Caco-2 (cell line): Measurements from ENCODE around the gene MT3. TPM values are rescaled to one million over a fixed set of nuclear protein-coding genes. Genes with fewer than 3 reads are reported as not detected.
A peak's percentile ranks its signal among the peaks of the same experiment; 100 is the strongest.

ENCODE experiments used
- BruUV-seq: library from RNA; stranded (reverse); fragments of 400-500 nt; replicated peaks from 2 replicates; lab custom pipeline; 2021; lab: Mats Ljungman, UMichigan
- CTCF ChIA-PET: fragments of 300-600 bp; sonication (Branson Sonifier 250); formaldehyde crosslinking; loops from one replicate; lab custom pipeline; 2022; ENCODE audit warnings: antibody characterized with exemption; lab: Charles Lee
- POLR2A ChIA-PET: fragments of 300-600 bp; sonication (Branson Sonifier 250); formaldehyde crosslinking; loops from one replicate; lab custom pipeline; 2022; ENCODE audit warnings: antibody characterized with exemption; lab: Charles Lee
- DNase-seq, 2 experiments: peaks; one replicate each; pipeline versions ENCODE4 v3.0.0 to v3.0.0-alpha.2; 2020 to 2022
- H3K27me3 ChIP-seq: replicated peaks from 2 replicates; pipeline ENCODE4 v1.6.0; 2011; ENCODE audit warnings: low read length; ENCODE audit not compliant: control insufficient read depth, insufficient read depth
- H3K36me3 ChIP-seq: 2 replicates; pipeline ENCODE4 v1.5.1; 2011; ENCODE audit warnings: low read length; ENCODE audit not compliant: control insufficient read depth, insufficient read depth
- H3K4me1 ChIP-seq: fragments of 250-450 bp; sonication (Bioruptor Pico); 2 replicates; pipeline ENCODE4 v1.5.1; 2020; ENCODE audit warnings: mild to moderate bottlenecking
- H3K4me3 ChIP-seq: 2 replicates; pipeline ENCODE4 v1.5.1; 2011; ENCODE audit warnings: low read depth, mild to moderate bottlenecking, control low read depth, low read length
- H3K9me3 ChIP-seq: fragments of 250-450 bp; sonication (Bioruptor Pico); 2 replicates; pipeline ENCODE4 v1.5.1; 2020; ENCODE audit warnings: mild to moderate bottlenecking, moderate library complexity
- H3K27ac Mint-ChIP-seq: one replicate; pipeline ENCODE4 v1.8.0; 2022; ENCODE audit warnings: mixed read lengths; ENCODE audit not compliant: unreplicated experiment
- H3K27me3 Mint-ChIP-seq: one replicate; pipeline ENCODE4 v1.8.0; 2022; ENCODE audit warnings: mixed read lengths; ENCODE audit not compliant: insufficient read depth, unreplicated experiment
- H3K36me3 Mint-ChIP-seq: one replicate; pipeline ENCODE4 v1.8.0; 2022; ENCODE audit warnings: mild to moderate bottlenecking, mixed read lengths; ENCODE audit not compliant: insufficient read depth, unreplicated experiment
- H3K4me1 Mint-ChIP-seq: one replicate; pipeline ENCODE4 v1.8.0; 2022; ENCODE audit warnings: low read depth, mixed read lengths; ENCODE audit not compliant: unreplicated experiment
- H3K4me3 Mint-ChIP-seq: one replicate; pipeline ENCODE4 v1.8.0; 2022; ENCODE audit warnings: mild to moderate bottlenecking, moderate library complexity, mixed read lengths; ENCODE audit not compliant: unreplicated experiment
- H3K9me3 Mint-ChIP-seq: one replicate; pipeline ENCODE4 v1.8.0; 2022; ENCODE audit warnings: mixed read lengths; ENCODE audit not compliant: unreplicated experiment
- intact Hi-C: fragments of 100-400 bp; cut with micrococcal nuclease; formaldehyde crosslinking; loops from one replicate; pipeline ENCODE4 v1.10.0; 2022; ENCODE audit not compliant: unreplicated experiment
- total RNA-seq: library from RNA; stranded (reverse); gene quantifications from 2 replicates; pipeline ENCODE4 v1.2.3, GENCODE V29; 2022
- TF ChIP-seq, protein P1 (sequence below), 2 experiments: fragments of 200-600 bp in 1 of 2; IDR thresholded peaks; 1 replicate in 1 of 2; 2 replicates in 1 of 2; pipeline versions ENCODE4 v1.5.1 to v1.8.0; 2011 to 2022; ENCODE audit warnings: antibody characterized with exemption in 1 of 2, control low read depth in 1 of 2, inconsistent platforms in 1 of 2, low read depth in 1 of 2, low read length in 1 of 2, mild to moderate bottlenecking in 1 of 2, moderate library complexity in 1 of 2; ENCODE audit not compliant: insufficient read depth in 1 of 2, severe bottlenecking in 1 of 2, unreplicated experiment in 1 of 2

MT3 gene
- total RNA-seq, 1 experiment from 2014 or later, result not detected

DNA sequence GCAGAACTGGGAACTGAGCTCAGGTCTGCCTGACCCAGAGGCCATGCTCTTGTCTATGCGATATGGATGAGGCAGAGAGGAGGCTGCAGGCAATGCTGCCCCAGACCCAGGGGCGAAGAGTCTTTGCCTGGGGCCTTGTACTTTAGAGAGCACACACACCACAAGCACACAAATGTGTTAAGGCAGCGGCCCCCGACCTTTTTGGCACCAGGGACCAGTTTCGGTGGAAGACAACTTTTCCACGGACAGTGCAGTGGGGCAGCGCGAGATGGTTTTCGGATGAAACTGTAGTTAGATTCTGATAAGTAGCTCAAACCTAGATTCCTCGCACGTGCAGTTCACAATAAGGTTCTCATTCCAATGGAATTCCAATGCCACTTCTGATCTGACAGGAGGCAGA is 17.8 kb upstream of the MT3 start:
- no TSS peak for BruUV-seq
- Histone ChIP-seq H3K4me1 (no peaks in the 10 kb centered on the region), H3K27me3 (no peaks in the 10 kb centered on the region; the same call in 1 of the 2 replicates), H3K36me3 (no peaks in the 10 kb centered on the region), H3K4me3 (no peak overlapping the region), H3K9me3 (peaks cover 9% of the 10 kb centered on the region; the same call in 1 of the 2 replicates)
- H3K27ac Mint-ChIP-seq, result no peak overlapping the region
- H3K36me3 Mint-ChIP-seq, result no peaks in the 10 kb centered on the region
- peaks cover 25% of the 10 kb centered on the region for H3K9me3 Mint-ChIP-seq
- ChIA-PET CTCF (interaction anchor here (1.0 kb wide), 1 partner anchor 32 kb away, joined by 4 read pairs; no protein-coding TSS in a partner anchor), POLR2A (no interaction called here)
- intact Hi-C loops, result no loop called here
- no peak overlapping the region for H3K4me3 Mint-ChIP-seq
- no peak for DNase-seq
- no peaks in the 10 kb centered on the region for H3K4me1 Mint-ChIP-seq
- peaks cover 14% of the 10 kb centered on the region for H3K27me3 Mint-ChIP-seq
- TF ChIP-seq, protein P1, sequence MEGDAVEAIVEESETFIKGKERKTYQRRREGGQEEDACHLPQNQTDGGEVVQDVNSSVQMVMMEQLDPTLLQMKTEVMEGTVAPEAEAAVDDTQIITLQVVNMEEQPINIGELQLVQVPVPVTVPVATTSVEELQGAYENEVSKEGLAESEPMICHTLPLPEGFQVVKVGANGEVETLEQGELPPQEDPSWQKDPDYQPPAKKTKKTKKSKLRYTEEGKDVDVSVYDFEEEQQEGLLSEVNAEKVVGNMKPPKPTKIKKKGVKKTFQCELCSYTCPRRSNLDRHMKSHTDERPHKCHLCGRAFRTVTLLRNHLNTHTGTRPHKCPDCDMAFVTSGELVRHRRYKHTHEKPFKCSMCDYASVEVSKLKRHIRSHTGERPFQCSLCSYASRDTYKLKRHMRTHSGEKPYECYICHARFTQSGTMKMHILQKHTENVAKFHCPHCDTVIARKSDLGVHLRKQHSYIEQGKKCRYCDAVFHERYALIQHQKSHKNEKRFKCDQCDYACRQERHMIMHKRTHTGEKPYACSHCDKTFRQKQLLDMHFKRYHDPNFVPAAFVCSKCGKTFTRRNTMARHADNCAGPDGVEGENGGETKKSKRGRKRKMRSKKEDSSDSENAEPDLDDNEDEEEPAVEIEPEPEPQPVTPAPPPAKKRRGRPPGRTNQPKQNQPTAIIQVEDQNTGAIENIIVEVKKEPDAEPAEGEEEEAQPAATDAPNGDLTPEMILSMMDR (IDR thresholded peaks at IDR 0.05; ENCODE audit: insufficient read depth in 1 of 2, low read depth in 1 of 2, low read length in 1 of 2, severe bottlenecking in 1 of 2, unreplicated experiment in 1 of 2), result no peak

DNA sequence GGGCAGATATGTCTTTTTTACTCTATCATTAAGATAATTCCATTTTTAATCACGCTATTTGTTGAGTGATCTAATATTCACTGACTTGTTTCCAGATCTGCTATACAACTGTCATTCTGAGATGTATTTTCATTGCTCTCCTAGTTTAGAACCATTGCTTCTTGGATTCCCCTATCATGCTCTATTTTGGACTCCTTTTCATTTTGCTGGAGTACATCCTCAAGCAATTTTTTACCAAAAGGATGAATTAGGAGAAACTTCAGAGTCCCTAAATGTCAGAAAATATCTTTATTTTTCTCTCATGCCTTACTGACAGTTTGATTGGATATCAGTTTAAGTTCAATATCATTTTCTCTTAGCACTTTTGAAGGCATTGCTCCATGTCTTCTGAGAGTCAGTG is 14.7 kb upstream of the MT3 start:
- CTCF ChIA-PET, result no interaction called here
- no TSS peak for BruUV-seq
- Histone ChIP-seq H3K4me3 (no peak overlapping the region), H3K36me3 (no peaks in the 10 kb centered on the region), H3K9me3 (peaks cover 9% of the 10 kb centered on the region; the same call in 1 of the 2 replicates), H3K27me3 (no peaks in the 10 kb centered on the region; the same call in 1 of the 2 replicates), H3K4me1 (no peaks in the 10 kb centered on the region)
- Mint-ChIP-seq H3K4me3 (no peak overlapping the region), H3K4me1 (no peaks in the 10 kb centered on the region), H3K36me3 (no peaks in the 10 kb centered on the region), H3K9me3 (peaks cover 25% of the 10 kb centered on the region), H3K27me3 (peaks cover 8% of the 10 kb centered on the region), H3K27ac (no peak overlapping the region)
- intact Hi-C loops, result no loop called here
- POLR2A ChIA-PET, result no interaction called here
- TF ChIP-seq, protein P1 (IDR thresholded peaks at IDR 0.05; ENCODE audit: insufficient read depth in 1 of 2, low read depth in 1 of 2, low read length in 1 of 2, severe bottlenecking in 1 of 2, unreplicated experiment in 1 of 2), result no peak
- DNase-seq, result no peak

DNA sequence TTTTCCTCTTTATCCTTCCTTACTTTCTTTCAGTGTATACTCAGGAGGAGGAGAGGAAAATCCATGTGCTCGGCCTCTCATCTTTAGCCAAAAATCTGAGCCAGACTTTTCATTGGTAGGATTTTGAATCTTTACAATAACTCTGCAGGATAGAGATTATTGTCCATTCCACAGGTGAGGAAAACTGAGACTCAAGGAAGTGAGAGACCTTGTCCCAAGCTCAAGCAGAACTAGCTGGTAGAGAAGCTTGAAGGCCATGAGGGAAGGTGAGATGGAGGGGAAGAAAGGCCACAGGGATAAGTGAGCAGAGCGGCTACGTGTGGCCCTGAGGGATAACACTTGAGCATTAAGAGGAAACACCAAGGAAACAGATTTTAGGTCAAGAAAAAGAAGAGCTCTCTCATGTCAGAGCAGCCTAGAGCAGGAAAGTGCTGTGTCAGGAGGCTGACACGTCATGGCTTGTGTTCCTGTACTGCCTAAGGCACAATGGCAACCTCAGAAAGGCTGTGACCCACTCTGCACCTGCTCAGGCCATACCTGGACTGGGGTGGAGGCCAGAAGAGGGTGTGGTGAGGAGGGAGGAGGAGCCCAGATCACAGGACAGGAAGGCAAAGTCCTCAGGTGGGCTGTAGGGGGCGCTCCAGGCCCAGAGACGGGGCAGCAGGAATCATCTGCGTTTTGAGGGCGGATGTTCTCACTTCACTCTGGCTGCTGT is 12.6 kb upstream of the MT3 start:
- no peaks in the 10 kb centered on the region for H3K27me3 ChIP-seq
- Mint-ChIP-seq H3K27me3 (peaks cover 8% of the 10 kb centered on the region), H3K4me3 (no peak overlapping the region), H3K9me3 (peaks cover 25% of the 10 kb centered on the region), H3K4me1 (no peaks in the 10 kb centered on the region), H3K27ac (peak overlapping the region; percentile 18), H3K36me3 (no peaks in the 10 kb centered on the region)
- no TSS peak for BruUV-seq
- H3K4me1 ChIP-seq, result no peaks in the 10 kb centered on the region
- DNase-seq, result peak; percentile 84 to 85
- no peak overlapping the region for H3K4me3 ChIP-seq
- H3K36me3 ChIP-seq, result no peaks in the 10 kb centered on the region
- TF ChIP-seq, protein P1 (IDR thresholded peaks at IDR 0.05; ENCODE audit: insufficient read depth in 1 of 2, low read depth in 1 of 2, low read length in 1 of 2, severe bottlenecking in 1 of 2, unreplicated experiment in 1 of 2), result peak; percentile 64 to 77
- intact Hi-C loops, result loop anchor here (1.0 to 2.0 kb wide), 3 partner anchors 24 to 212 kb away; no protein-coding TSS in a partner anchor
- ChIA-PET POLR2A (no interaction called here), CTCF (interaction anchor here (0.8 to 1.4 kb wide), 4 partner anchors 8 to 125 kb away, joined by 3 to 10 read pairs (median 3); no protein-coding TSS in a partner anchor)
- H3K9me3 ChIP-seq, result peaks cover 9% of the 10 kb centered on the region; the same call in 1 of the 2 replicates
